Heart right ventricle (tissue), 16 donors: ENCODE data around the gene SEMA3F. TPM values are rescaled to one million over a fixed set of nuclear protein-coding genes. Genes with fewer than 3 reads are reported as not detected.

Source experiments
- ATAC-seq, 8 donors: fragments of 200-7000 bp; cut with Tn5 transposase; one replicate each; pipeline ENCODE4 v1.9.1; 2020; ENCODE audit warnings: mild to moderate bottlenecking in 8 of 8, moderate library complexity in 8 of 8, moderate number of reproducible peaks in 1 of 8
- DNase-seq, 2 donors: peaks; one replicate each; pipeline ENCODE4 v3.0.0-alpha.2; 2020
- H3K27ac ChIP-seq, 10 donors: fragments of 200-600 bp; sonication (generic) in 2 of 10; one replicate each; pipeline versions ENCODE4 v1.5.0 to v1.8.0; 2020 to 2022; ENCODE audit warnings: mild to moderate bottlenecking in 3 of 10
- H3K27me3 ChIP-seq, 7 donors: fragments of 200-600 bp; one replicate each; pipeline ENCODE4 v1.8.0; 2021 to 2022; ENCODE audit warnings: mild to moderate bottlenecking in 2 of 7
- H3K36me3 ChIP-seq, 9 donors: fragments of 200-600 bp; sonication (generic) in 1 of 9; one replicate each; pipeline versions ENCODE4 v1.5.0 to v1.8.0; 2020 to 2022; ENCODE audit warnings: mild to moderate bottlenecking in 2 of 9
- H3K4me1 ChIP-seq, 9 donors: fragments of 200-600 bp; sonication (generic) in 1 of 9; one replicate each; pipeline versions ENCODE4 v1.5.0 to v1.8.0; 2020 to 2022; ENCODE audit warnings: mild to moderate bottlenecking in 4 of 9
- H3K4me3 ChIP-seq, 10 donors: fragments of 200-600 bp; sonication (generic) in 2 of 10; one replicate each; pipeline versions ENCODE4 v1.5.0 to v1.8.0; 2020 to 2022; ENCODE audit warnings: mild to moderate bottlenecking in 7 of 10, moderate library complexity in 2 of 10
- H3K9me3 ChIP-seq, 11 donors: fragments of 200-600 bp in 10 of 11; sonication (generic) in 2 of 11; one replicate each; pipeline versions ENCODE4 v1.5.0 to v1.8.0; 2013 to 2022; ENCODE audit warnings: mild to moderate bottlenecking in 2 of 11, control low read depth in 1 of 11, moderate library complexity in 1 of 11
- WGBS, 2 donors: extraction: QIAGEN DNeasy Blood & Tissue Kit; methylation state at CpG; one replicate each; pipeline ENCODE4 v1.1.7; 2013; ENCODE audit warnings: inconsistent platforms in 1 of 2; 5-methylcytosine and 5-hydroxymethylcytosine counted together
- intact Hi-C, 10 donors: fragments of 100-400 bp; cut with DNase I; formaldehyde crosslinking; loops; one replicate each; pipeline versions ENCODE4 v1.11.1 to v1.14.2; 2022
- polyA plus RNA-seq, 2 donors: library from polyadenylated mRNA; stranded (reverse); fragments of 200-250 nt; gene quantifications; one replicate each; pipeline ENCODE4 v1.2.3, GENCODE V29; 2013
- total RNA-seq, 10 donors: library from RNA; stranded (reverse); fragmentation: NEBNext Ultra II Directional in 3 of 10; extraction: Animal tissue kit (Norgen Biotek cat#: 25700) in 3 of 10; gene quantifications; one replicate each; pipeline versions ENCODE4 v1.2.1 to v1.2.4, GENCODE V29; 2021 to 2023
- TF ChIP-seq, protein P1 (sequence below), 9 donors: fragments of 200-600 bp; sonication (generic) in 2 of 9; IDR thresholded peaks; one replicate each; pipeline versions ENCODE4 v1.5.0 to v1.8.0; 2021 to 2022; ENCODE audit warnings: antibody characterized with exemption in 9 of 9, mild to moderate bottlenecking in 5 of 9, moderate library complexity in 1 of 9
- donor health status: Arrhythmogenic right ventricular cardiomyopathy.
- donor health status: ischemic (EF 13 %, LVEDD 7.1; RV severe dilation, severe dysfunction).
- donor health status: healthy with polysubstance abuse.
- donor health status: DM: no; HTN: yes; CAD: no.
- donor health status: DM: no; HTN: no; CAD: no.
- donor health status: ischemic (EF 25% LVEDD 6.9; RV normal size, moderate dysfunction).
- donor health status: ischemic (EF 25% LVEDD 5.7; RV mildly dilated, moderate dysfunction).
- donor health status: healthy.
- donor health status: DM: yes; HTN: yes; CAD: no.
- donor health status: Ischemic cardiomyopathy.
- donor health status: ischemic (EF 35%, LVEDD 5.7; RV mildly dilated, moderate dysfunction).
- donor health status: nonischemic (EF 11% LVEDD 7.7; RV severe dilation, severe dysfunction).
- donor health status: DM: yes; HTN: yes; CAD: no.
- donor health status: PGD.
- donor health status: ischemic (EF 29% LVEDD 5.4; RV normal size, mild dysfunction).
- donor health status: nonischemic (EF 23%, LVEDD 6.1; RV moderate dilation, normal function).

The SEMA3F gene
- total and polyA plus RNA-seq, 12 donors = 5.1 to 37.2 (median 12.3) TPM

DNA sequence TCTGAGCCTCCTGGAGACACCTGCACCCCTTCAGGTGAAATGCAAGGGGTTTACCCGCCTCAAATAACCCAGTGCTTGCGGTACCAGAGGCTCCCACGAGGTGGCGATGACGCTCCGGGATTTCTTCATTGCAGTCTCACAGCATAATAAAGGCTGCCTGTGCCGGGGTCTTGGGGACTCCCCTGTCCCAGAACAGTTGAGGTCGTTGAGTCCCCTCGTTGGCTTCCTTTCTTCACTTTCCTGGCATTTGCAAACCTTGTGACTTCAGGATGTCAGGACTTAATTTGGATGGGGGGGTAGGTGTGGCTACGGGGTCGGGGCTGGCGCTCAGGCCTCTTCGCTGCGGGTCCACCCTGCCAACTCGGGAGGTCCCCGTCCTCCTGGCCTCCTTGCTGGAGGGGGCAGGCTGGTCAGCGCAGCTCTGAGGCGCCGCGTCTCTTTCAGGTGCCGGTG is 37.6 kb downstream of the SEMA3F start:
- WGBS, 2 donors = 10 to 11% methylated on average over 21 of the region's 21 CpGs
- Histone ChIP-seq H3K27ac (no peak overlapping the region), H3K4me1 (peaks cover 0 to 28% (median 21%) of the 10 kb centered on the region in 9 donors), H3K36me3 (peaks cover 0 to 1% (median 0%) of the 10 kb centered on the region in 9 donors), H3K4me3 (no peak overlapping the region), H3K27me3 (peaks cover 17 to 44% (median 31%) of the 10 kb centered on the region in 7 donors), H3K9me3 (no peaks in the 10 kb centered on the region)
- peak; percentile 61 to 74 for DNase-seq
- TF ChIP-seq, protein P1, sequence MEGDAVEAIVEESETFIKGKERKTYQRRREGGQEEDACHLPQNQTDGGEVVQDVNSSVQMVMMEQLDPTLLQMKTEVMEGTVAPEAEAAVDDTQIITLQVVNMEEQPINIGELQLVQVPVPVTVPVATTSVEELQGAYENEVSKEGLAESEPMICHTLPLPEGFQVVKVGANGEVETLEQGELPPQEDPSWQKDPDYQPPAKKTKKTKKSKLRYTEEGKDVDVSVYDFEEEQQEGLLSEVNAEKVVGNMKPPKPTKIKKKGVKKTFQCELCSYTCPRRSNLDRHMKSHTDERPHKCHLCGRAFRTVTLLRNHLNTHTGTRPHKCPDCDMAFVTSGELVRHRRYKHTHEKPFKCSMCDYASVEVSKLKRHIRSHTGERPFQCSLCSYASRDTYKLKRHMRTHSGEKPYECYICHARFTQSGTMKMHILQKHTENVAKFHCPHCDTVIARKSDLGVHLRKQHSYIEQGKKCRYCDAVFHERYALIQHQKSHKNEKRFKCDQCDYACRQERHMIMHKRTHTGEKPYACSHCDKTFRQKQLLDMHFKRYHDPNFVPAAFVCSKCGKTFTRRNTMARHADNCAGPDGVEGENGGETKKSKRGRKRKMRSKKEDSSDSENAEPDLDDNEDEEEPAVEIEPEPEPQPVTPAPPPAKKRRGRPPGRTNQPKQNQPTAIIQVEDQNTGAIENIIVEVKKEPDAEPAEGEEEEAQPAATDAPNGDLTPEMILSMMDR (IDR thresholded peaks at IDR 0.05) = peak; percentile 84 to 93 (median 88)
- peak in 4 of 8 donors; percentile 22 to 43 (median 33) for ATAC-seq
- intact Hi-C loops = loop anchor here in 7 of 10 donors (1.0 to 5.0 kb wide), 6 partner anchors 34 to 82 kb away; no protein-coding TSS in a partner anchor

DNA sequence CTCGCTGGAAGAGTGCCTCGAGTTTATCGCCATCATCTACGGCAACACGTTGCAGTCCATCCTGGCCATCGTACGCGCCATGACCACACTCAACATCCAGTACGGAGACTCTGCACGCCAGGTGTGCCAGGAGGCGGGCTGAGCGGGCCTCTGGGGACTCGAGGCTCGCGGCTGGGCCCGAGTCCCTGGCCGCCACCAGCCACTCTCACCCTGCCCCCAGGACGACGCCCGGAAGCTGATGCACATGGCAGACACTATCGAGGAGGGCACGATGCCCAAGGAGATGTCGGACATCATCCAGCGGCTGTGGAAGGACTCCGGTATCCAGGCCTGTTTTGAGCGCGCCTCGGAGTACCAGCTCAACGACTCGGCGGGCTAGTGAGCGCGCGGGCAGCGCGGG is 38.2 kb downstream of the SEMA3F start:
- no peak for ATAC-seq
- H3K27ac ChIP-seq = no peak overlapping the region
- H3K4me3 ChIP-seq = no peak overlapping the region
- TF ChIP-seq, protein P1 (IDR thresholded peaks at IDR 0.05) = no peak
- intact Hi-C loops = loop anchor here in 4 of 10 donors (2.0 to 5.0 kb wide), 4 partner anchors 34 to 82 kb away; no protein-coding TSS in a partner anchor
- peaks cover 0 to 28% (median 21%) of the 10 kb centered on the region in 9 donors for H3K4me1 ChIP-seq
- WGBS, 2 donors = 40 to 46% methylated on average over 36 of the region's 36 CpGs
- H3K9me3 ChIP-seq = no peaks in the 10 kb centered on the region
- no peak for DNase-seq
- H3K36me3 ChIP-seq = no peaks in the 10 kb centered on the region
- peaks cover 17 to 47% (median 35%) of the 10 kb centered on the region in 7 donors for H3K27me3 ChIP-seq

DNA sequence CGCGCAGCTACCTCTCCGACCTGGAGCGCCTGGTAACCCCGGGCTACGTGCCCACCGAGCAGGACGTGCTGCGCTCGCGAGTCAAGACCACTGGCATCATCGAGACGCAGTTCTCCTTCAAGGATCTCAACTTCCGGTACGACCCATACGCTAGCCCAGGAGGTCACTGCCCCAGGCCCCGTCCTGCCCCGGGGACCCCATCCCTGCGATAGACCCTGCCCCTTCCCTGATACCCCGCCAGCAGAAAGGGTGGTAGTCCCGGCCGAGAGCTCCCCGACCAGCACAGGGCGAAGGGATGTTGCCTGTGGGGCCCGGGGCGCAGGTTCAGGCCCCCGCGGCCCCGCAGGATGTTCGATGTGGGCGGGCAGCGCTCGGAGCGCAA is 38.6 kb downstream of the SEMA3F start:
- no peak overlapping the region for H3K27ac ChIP-seq
- peaks cover 17 to 52% (median 36%) of the 10 kb centered on the region in 7 donors for H3K27me3 ChIP-seq
- no peak for ATAC-seq
- WGBS, 2 donors = 23 to 24% methylated on average over 33 to 34 of the region's 34 CpGs
- no peaks in the 10 kb centered on the region for H3K36me3 ChIP-seq
- TF ChIP-seq, protein P1 (IDR thresholded peaks at IDR 0.05) = no peak
- H3K9me3 ChIP-seq = no peaks in the 10 kb centered on the region
- no peak for DNase-seq
- H3K4me1 ChIP-seq = peaks cover 0 to 28% (median 21%) of the 10 kb centered on the region in 9 donors
- intact Hi-C loops = loop anchor here (1.0 to 5.0 kb wide), 7 partner anchors 31 to 81 kb away; no protein-coding TSS in a partner anchor
- H3K4me3 ChIP-seq = no peak overlapping the region

DNA sequence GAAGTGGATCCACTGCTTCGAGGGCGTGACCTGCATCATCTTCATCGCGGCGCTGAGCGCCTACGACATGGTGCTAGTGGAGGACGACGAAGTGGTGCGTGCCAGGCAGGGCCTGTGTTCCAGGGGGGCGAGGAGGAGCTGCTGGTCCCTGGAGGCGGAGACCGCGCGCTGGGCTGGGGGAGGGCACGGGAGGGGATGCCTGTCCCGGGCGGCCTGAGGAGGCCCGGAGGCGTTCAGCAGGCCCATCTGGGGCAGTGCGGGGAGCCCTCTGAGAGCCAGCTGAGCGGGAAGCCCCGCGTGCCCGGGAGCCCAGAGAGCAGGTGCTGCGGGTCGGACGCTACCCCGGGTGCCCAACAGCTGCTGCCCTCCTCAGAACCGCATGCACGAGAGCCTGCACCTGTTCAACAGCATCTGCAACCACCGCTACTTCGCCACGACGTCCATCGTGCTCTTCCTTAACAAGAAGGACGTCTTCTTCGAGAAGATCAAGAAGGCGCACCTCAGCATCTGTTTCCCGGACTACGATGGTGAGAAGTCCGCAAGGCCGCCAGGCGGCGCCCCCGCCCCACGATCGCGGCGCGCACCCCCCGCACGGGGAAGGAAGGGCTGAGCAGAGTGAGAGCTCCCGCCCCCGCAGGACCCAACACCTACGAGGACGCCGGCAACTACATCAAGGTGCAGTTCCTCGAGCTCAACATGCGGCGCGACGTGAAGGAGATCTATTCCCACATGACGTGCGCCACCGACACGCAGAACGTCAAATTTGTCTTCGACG is 39.2 kb downstream of the SEMA3F start:
- DNase-seq (peak; percentile 63 to 78), ATAC-seq (peak; percentile 56 to 81 (median 77))
- TF ChIP-seq, protein P1 (IDR thresholded peaks at IDR 0.05) = peak; percentile 53 to 92 (median 83)
- Histone ChIP-seq H3K9me3 (no peaks in the 10 kb centered on the region), H3K36me3 (no peaks in the 10 kb centered on the region), H3K4me3 (peak overlapping the region in 5 of 10 donors; percentile 7 to 32 (median 18)), H3K27ac (no peak overlapping the region), H3K4me1 (peaks cover 0 to 28% (median 21%) of the 10 kb centered on the region in 9 donors), H3K27me3 (peaks cover 17 to 56% (median 36%) of the 10 kb centered on the region in 7 donors)
- intact Hi-C loops = loop anchor here in 9 of 10 donors (1.0 to 5.0 kb wide), 6 partner anchors 30 to 78 kb away; no protein-coding TSS in a partner anchor
- WGBS, 2 donors = 10% methylated on average over 69 to 70 of the region's 70 CpGs
